Astrocyte (in vitro differentiated cells and primary cell): ENCODE measurements around the gene CFAP43. TPM values are rescaled to one million over a fixed set of nuclear protein-coding genes. Genes with fewer than 3 reads are reported as not detected.

Experiments used
- DNase-seq: peaks from one replicate; pipeline ENCODE4 v3.0.0-alpha.2; 2010; ENCODE audit warnings: low read depth
- FAIRE-seq: peaks from 2 replicates; lab custom pipeline; 2011; peaks lifted over from hg19 to GRCh38; lab: Jason Lieb, UNC
- H2AFZ ChIP-seq: 2 replicates; pipeline ENCODE4 v1.6.0; 2012; ENCODE audit warnings: low read depth, low read length, inconsistent platforms
- H3K27ac ChIP-seq: 2 replicates; pipeline ENCODE4 v1.5.1; 2011; ENCODE audit warnings: low read depth, low read length, inconsistent platforms
- H3K27me3 ChIP-seq: 2 replicates; pipeline ENCODE4 v1.6.0; 2011; ENCODE audit warnings: low read length, inconsistent platforms; ENCODE audit not compliant: insufficient read depth
- H3K36me3 ChIP-seq: 2 replicates; pipeline ENCODE4 v1.5.1; 2011; ENCODE audit warnings: low read length, inconsistent platforms; ENCODE audit not compliant: insufficient read depth
- H3K4me1 ChIP-seq: 2 replicates; pipeline ENCODE4 v1.5.1; 2011; ENCODE audit warnings: low read length, inconsistent platforms; ENCODE audit not compliant: insufficient read depth
- H3K4me2 ChIP-seq: 2 replicates; pipeline ENCODE4 v1.6.0; 2012; ENCODE audit warnings: low read length, inconsistent platforms
- H3K4me3 ChIP-seq: 2 replicates; pipeline ENCODE4 v1.5.1; 2011; ENCODE audit warnings: low read depth, mild to moderate bottlenecking, low read length, inconsistent platforms; ENCODE audit not compliant: insufficient read depth
- H3K79me2 ChIP-seq: 2 replicates; pipeline ENCODE4 v1.6.0; 2012; ENCODE audit warnings: mild to moderate bottlenecking, low read length, inconsistent platforms; ENCODE audit not compliant: insufficient read depth
- H3K9ac ChIP-seq: 2 replicates; pipeline ENCODE4 v1.6.0; 2012; ENCODE audit warnings: mild to moderate bottlenecking, low read length, inconsistent platforms
- H3K9me3 ChIP-seq: 2 replicates; pipeline ENCODE4 v1.5.1; 2012; ENCODE audit warnings: low read depth, mild to moderate bottlenecking, low read length, inconsistent platforms; ENCODE audit not compliant: insufficient read depth
- H4K20me1 ChIP-seq: 2 replicates; pipeline ENCODE4 v1.6.0; 2012; ENCODE audit warnings: low read length, inconsistent platforms; ENCODE audit not compliant: insufficient read depth
- H3K27ac Mint-ChIP-seq: one replicate; pipeline ENCODE4 v1.8.0; 2021; ENCODE audit warnings: mild to moderate bottlenecking, mixed read lengths; ENCODE audit not compliant: unreplicated experiment
- H3K27me3 Mint-ChIP-seq: one replicate; pipeline ENCODE4 v1.8.0; 2021; ENCODE audit warnings: low read depth, mixed read lengths; ENCODE audit not compliant: unreplicated experiment
- H3K36me3 Mint-ChIP-seq: one replicate; pipeline ENCODE4 v1.8.0; 2021; ENCODE audit warnings: low read depth, mixed read lengths; ENCODE audit not compliant: unreplicated experiment
- H3K4me1 Mint-ChIP-seq: one replicate; pipeline ENCODE4 v1.8.0; 2021; ENCODE audit warnings: low read depth, mixed read lengths; ENCODE audit not compliant: unreplicated experiment
- H3K4me3 Mint-ChIP-seq: one replicate; pipeline ENCODE4 v1.8.0; 2021; ENCODE audit warnings: mild to moderate bottlenecking, moderate library complexity, mixed read lengths; ENCODE audit not compliant: unreplicated experiment
- H3K9me3 Mint-ChIP-seq: one replicate; pipeline ENCODE4 v1.8.0; 2021; ENCODE audit warnings: mild to moderate bottlenecking, mixed read lengths; ENCODE audit not compliant: unreplicated experiment
- EZH2 ChIP-seq: IDR thresholded peaks from 2 replicates; pipeline ENCODE4 v1.6.1; 2012; ENCODE audit warnings: mild to moderate bottlenecking, low read length, inconsistent platforms; ENCODE audit not compliant: insufficient read depth
- total RNA-seq: library from RNA; stranded (reverse); gene quantifications from 2 replicates; pipeline ENCODE4 v1.2.1, GENCODE V29; 2021
- TF ChIP-seq, protein P1 (sequence below): IDR thresholded peaks from 2 replicates; pipeline ENCODE4 v1.5.1; 2011; ENCODE audit warnings: low read depth, mild to moderate bottlenecking, inconsistent platforms, low read length, moderate library complexity; ENCODE audit not compliant: insufficient read depth

The CFAP43 gene
- total RNA-seq, 1 donor from 2014 or later: 0.27 TPM

DNA sequence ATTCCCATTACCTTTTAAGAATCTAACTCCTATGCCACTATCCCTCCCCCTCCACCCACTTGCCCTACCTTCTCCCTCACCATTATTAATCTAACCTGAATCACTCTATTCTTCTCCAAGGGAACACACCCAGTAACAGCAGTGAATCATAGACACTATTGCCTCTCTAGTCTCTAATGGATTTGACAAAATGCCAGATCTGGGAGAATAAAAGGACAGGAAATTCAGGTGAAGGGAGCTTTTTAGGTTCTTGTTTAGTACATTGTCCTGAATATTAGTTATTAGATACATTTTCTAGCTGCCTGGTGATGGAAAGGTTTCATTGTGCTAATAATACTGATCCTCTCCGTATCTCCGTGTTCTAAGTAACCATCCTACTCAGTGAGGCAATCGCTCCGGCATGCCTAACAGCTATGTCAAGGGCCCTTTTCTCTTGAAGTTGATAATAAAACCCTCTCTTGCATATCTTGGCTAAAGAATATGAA lies 114.3 kb downstream of the CFAP43 start:
- H2AFZ ChIP-seq: no peak overlapping the region
- H3K27ac Mint-ChIP-seq: peak overlapping the region; percentile 2
- FAIRE-seq: no peak

GRCh38 chr10:104113376-104113956 lies 118.7 kb downstream of the CFAP43 start:
- Mint-ChIP-seq H3K27ac (peak overlapping the region; percentile 47), H3K9me3 (no peaks in the 10 kb centered on the region), H3K4me3 (no peak overlapping the region), H3K36me3 (no peaks in the 10 kb centered on the region), H3K4me1 (peaks cover 22% of the 10 kb centered on the region), H3K27me3 (no peaks in the 10 kb centered on the region)
- Histone ChIP-seq H3K27me3 (no peaks in the 10 kb centered on the region), H3K4me3 (no peak overlapping the region), H3K4me2 (no peak overlapping the region), H4K20me1 (no peaks in the 10 kb centered on the region), H3K79me2 (no peaks in the 10 kb centered on the region), H3K9ac (no peak overlapping the region), H3K27ac (no peak overlapping the region), H3K4me1 (peaks cover 7% of the 10 kb centered on the region), H2AFZ (no peak overlapping the region), H3K36me3 (no peaks in the 10 kb centered on the region), H3K9me3 (no peaks in the 10 kb centered on the region)
- TF ChIP-seq, protein P1, sequence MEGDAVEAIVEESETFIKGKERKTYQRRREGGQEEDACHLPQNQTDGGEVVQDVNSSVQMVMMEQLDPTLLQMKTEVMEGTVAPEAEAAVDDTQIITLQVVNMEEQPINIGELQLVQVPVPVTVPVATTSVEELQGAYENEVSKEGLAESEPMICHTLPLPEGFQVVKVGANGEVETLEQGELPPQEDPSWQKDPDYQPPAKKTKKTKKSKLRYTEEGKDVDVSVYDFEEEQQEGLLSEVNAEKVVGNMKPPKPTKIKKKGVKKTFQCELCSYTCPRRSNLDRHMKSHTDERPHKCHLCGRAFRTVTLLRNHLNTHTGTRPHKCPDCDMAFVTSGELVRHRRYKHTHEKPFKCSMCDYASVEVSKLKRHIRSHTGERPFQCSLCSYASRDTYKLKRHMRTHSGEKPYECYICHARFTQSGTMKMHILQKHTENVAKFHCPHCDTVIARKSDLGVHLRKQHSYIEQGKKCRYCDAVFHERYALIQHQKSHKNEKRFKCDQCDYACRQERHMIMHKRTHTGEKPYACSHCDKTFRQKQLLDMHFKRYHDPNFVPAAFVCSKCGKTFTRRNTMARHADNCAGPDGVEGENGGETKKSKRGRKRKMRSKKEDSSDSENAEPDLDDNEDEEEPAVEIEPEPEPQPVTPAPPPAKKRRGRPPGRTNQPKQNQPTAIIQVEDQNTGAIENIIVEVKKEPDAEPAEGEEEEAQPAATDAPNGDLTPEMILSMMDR: no peak
- TF ChIP-seq EZH2: no peak
- no peak for DNase-seq
- no peak for FAIRE-seq

More for the DNA sequence above, 114.3 kb downstream of the CFAP43 start:
- Histone ChIP-seq H3K4me2 (peak overlapping the region; percentile 49), H3K9ac (no peak overlapping the region), H4K20me1 (no peaks in the 10 kb centered on the region), H3K4me1 (peaks cover 29% of the 10 kb centered on the region), H3K9me3 (no peaks in the 10 kb centered on the region), H3K79me2 (no peaks in the 10 kb centered on the region), H3K36me3 (no peaks in the 10 kb centered on the region), H3K4me3 (no peak overlapping the region), H3K27ac (peak overlapping the region; percentile 43), H3K27me3 (no peaks in the 10 kb centered on the region)
- no peaks in the 10 kb centered on the region for H3K27me3 Mint-ChIP-seq
- H3K4me1 Mint-ChIP-seq: peaks cover 18% of the 10 kb centered on the region
- no peaks in the 10 kb centered on the region for H3K9me3 Mint-ChIP-seq
- no peaks in the 10 kb centered on the region for H3K36me3 Mint-ChIP-seq
- TF ChIP-seq EZH2: no peak
- TF ChIP-seq, protein P1: no peak
- DNase-seq: peak; percentile 71
- no peak overlapping the region for H3K4me3 Mint-ChIP-seq
